Sigmoid colon (tissue), 7 donors: ENCODE results near the gene SCAF4. TPM values are rescaled to one million over a fixed set of nuclear protein-coding genes. Genes with fewer than 3 reads are reported as not detected.

Experiments
- DNase-seq: peaks from one replicate; pipeline ENCODE4 v3.0.0-alpha.2; 2019
- H3K27ac ChIP-seq, 4 donors: fragments of 200-600 bp; sonication (generic); one replicate each; pipeline ENCODE4 v1.5.1; 2016 to 2019; ENCODE audit warnings: mild to moderate bottlenecking in 1 of 4
- H3K27me3 ChIP-seq, 3 donors: fragments of 200-600 bp; sonication (generic); one replicate each; pipeline ENCODE4 v1.5.1; 2019; ENCODE audit warnings: mild to moderate bottlenecking in 1 of 3
- H3K36me3 ChIP-seq, 4 donors: fragments of 200-600 bp; sonication (generic); one replicate each; pipeline ENCODE4 v1.5.1; 2016 to 2019
- H3K4me1 ChIP-seq, 4 donors: fragments of 200-600 bp; sonication (generic); one replicate each; pipeline ENCODE4 v1.5.1; 2017 to 2019
- H3K4me3 ChIP-seq, 4 donors: fragments of 200-600 bp; sonication (generic); one replicate each; pipeline ENCODE4 v1.5.1; 2017 to 2019; ENCODE audit warnings: mild to moderate bottlenecking in 2 of 4, moderate library complexity in 1 of 4
- H3K9me3 ChIP-seq, 4 donors: fragments of 200-600 bp in 3 of 4; sonication (generic) in 3 of 4; one replicate each; pipeline versions ENCODE4 v1.5.1 to v1.6.1; 2013 to 2019
- CTCF ChIP-seq, 4 experiments: fragments of 450-650 bp in 3 of 4; fragments of 200-600 bp in 1 of 4; IDR thresholded peaks; one replicate each; pipeline ENCODE4 v1.5.1; 2016 to 2019; ENCODE audit warnings: antibody characterized with exemption in 4 of 4, mild to moderate bottlenecking in 3 of 4, moderate library complexity in 2 of 4
- EP300 ChIP-seq, 4 donors: sonication (generic); formaldehyde crosslinking; IDR thresholded peaks; one replicate each; pipeline ENCODE4 v1.6.1; 2017; ENCODE audit warnings: antibody characterized with exemption in 4 of 4
- POLR2A ChIP-seq, 2 donors: fragments of 450-650 bp; IDR thresholded peaks; one replicate each; pipeline ENCODE4 v1.6.1; 2016; ENCODE audit warnings: antibody characterized with exemption in 2 of 2, mild to moderate bottlenecking in 2 of 2, moderate library complexity in 2 of 2
- POLR2AphosphoS5 ChIP-seq, 4 donors: sonication (generic); formaldehyde crosslinking; IDR thresholded peaks; one replicate each; pipeline ENCODE4 v1.6.1; 2017; ENCODE audit warnings: antibody characterized with exemption in 4 of 4
- WGBS, 2 donors: extraction: QIAGEN DNeasy Blood & Tissue Kit; methylation state at CpG; one replicate each; pipeline ENCODE4 v1.1.7; 2013; 5-methylcytosine and 5-hydroxymethylcytosine counted together
- intact Hi-C: fragments of 100-400 bp; cut with DNase I; formaldehyde crosslinking; loops from one replicate; pipeline ENCODE4 v1.15.1; 2023
- polyA plus RNA-seq, 3 donors: library from polyadenylated mRNA; stranded (reverse); fragments of 200-250 nt; gene quantifications; one replicate each; pipeline ENCODE4 v1.2.3, GENCODE V29; 2013
- total RNA-seq, 4 donors: library from RNA; depleted of rRNA; stranded (reverse); fragments of >200 nt; gene quantifications; one replicate each; pipeline ENCODE4 v1.1.0, GENCODE V29; 2016
- donor health status: healthy with polysubstance abuse.
- donor health status: Bipolar disorder and iron deficiency.
- donor health status: healthy.

SCAF4 gene
- total and polyA plus RNA-seq, 7 donors = 6.0 to 19.1 (median 11.4) TPM

- peaks cover 0 to 58% (median 37%) of the 10 kb centered on the region in 4 donors for H3K4me1 ChIP-seq
- DNase-seq = no peak
- intact Hi-C loops = no loop called here
- no peaks in the 10 kb centered on the region for H3K36me3 ChIP-seq
- H3K9me3 ChIP-seq = no peaks in the 10 kb centered on the region
- no peak overlapping the region for H3K4me3 ChIP-seq
- H3K27ac ChIP-seq = no peak overlapping the region
- H3K27me3 ChIP-seq = no peaks in the 10 kb centered on the region
- no peak for TF ChIP-seq EP300 (IDR thresholded peaks at IDR 0.05)
- no peak for TF ChIP-seq CTCF (IDR thresholded peaks at IDR 0.05)
- no peak for TF ChIP-seq POLR2A (IDR thresholded peaks at IDR 0.05)
- TF ChIP-seq POLR2AphosphoS5 (IDR thresholded peaks at IDR 0.05) = no peak
- WGBS, 2 donors = 93 to 94% methylated on average over 5 of the region's 5 CpGs
Observed at GRCh38 chr21:31714741-31715365, 17.1 kb downstream of the SCAF4 start.

- Histone ChIP-seq H3K36me3 (no peaks in the 10 kb centered on the region), H3K27me3 (no peaks in the 10 kb centered on the region), H3K4me3 (no peak overlapping the region), H3K27ac (no peak overlapping the region), H3K9me3 (no peaks in the 10 kb centered on the region), H3K4me1 (peaks cover 0 to 62% (median 40%) of the 10 kb centered on the region in 4 donors)
- intact Hi-C loops = no loop called here
- TF ChIP-seq EP300 (IDR thresholded peaks at IDR 0.05) = no peak
- TF ChIP-seq CTCF (IDR thresholded peaks at IDR 0.05) = no peak
- TF ChIP-seq POLR2A (IDR thresholded peaks at IDR 0.05) = no peak
- TF ChIP-seq POLR2AphosphoS5 (IDR thresholded peaks at IDR 0.05) = no peak
- WGBS, 2 donors = 76 to 79% methylated on average over 5 of the region's 5 CpGs
- no peak for DNase-seq
Observed at GRCh38 chr21:31713973-31714740, 17.8 kb downstream of the SCAF4 start.

GRCh38 chr21:31713115-31713514 is 18.8 kb downstream of the SCAF4 start:
- H3K4me1 ChIP-seq = peaks cover 0 to 69% (median 46%) of the 10 kb centered on the region in 4 donors

GRCh38 chr21:31711745-31712285 is 20.1 kb downstream of the SCAF4 start:
- intact Hi-C loops = no loop called here
- DNase-seq = no peak
- Histone ChIP-seq H3K4me3 (no peak overlapping the region), H3K27me3 (no peaks in the 10 kb centered on the region), H3K36me3 (no peaks in the 10 kb centered on the region), H3K9me3 (no peaks in the 10 kb centered on the region), H3K4me1 (peaks cover 0 to 74% (median 46%) of the 10 kb centered on the region in 4 donors), H3K27ac (no peak overlapping the region)
- TF ChIP-seq CTCF (IDR thresholded peaks at IDR 0.05) = no peak
- no peak for TF ChIP-seq EP300 (IDR thresholded peaks at IDR 0.05)
- 98 to 99% methylated on average over 1 of the region's 1 CpG for WGBS, 2 donors

More at GRCh38 chr21:31713115-31713514, 18.8 kb downstream of the SCAF4 start:
- 69 to 72% methylated on average over 3 of the region's 3 CpGs for WGBS, 2 donors
- Histone ChIP-seq H3K36me3 (no peaks in the 10 kb centered on the region), H3K9me3 (no peaks in the 10 kb centered on the region), H3K4me3 (no peak overlapping the region), H3K27me3 (no peaks in the 10 kb centered on the region), H3K27ac (no peak overlapping the region)
- TF ChIP-seq POLR2A (IDR thresholded peaks at IDR 0.05) (no peak), POLR2AphosphoS5 (IDR thresholded peaks at IDR 0.05) (no peak), EP300 (IDR thresholded peaks at IDR 0.05) (no peak), CTCF (IDR thresholded peaks at IDR 0.05) (no peak)
- no peak for DNase-seq
- intact Hi-C loops = no loop called here
